Smooth muscle cell (in vitro differentiated cells): ENCODE results near the gene MDC1. TPM values are rescaled to one million over a fixed set of nuclear protein-coding genes. Genes with fewer than 3 reads are reported as not detected.
A peak's percentile ranks its signal among the peaks of the same experiment; 100 is the strongest.

Experiments used
- DNase-seq: peaks from one replicate; lab custom pipeline; 2025; ENCODE audit not compliant: unreplicated experiment; lab: John Stamatoyannopoulos, UW
- H2AFZ ChIP-seq: fragments of 200-600 bp; sonication (generic); 2 replicates; pipeline ENCODE4 v1.6.0; 2016; ENCODE audit warnings: antibody characterized with exemption, low read depth, mild to moderate bottlenecking
- H3F3A ChIP-seq: fragments of 200-600 bp; sonication (generic); 2 replicates; pipeline ENCODE4 v1.6.0; 2017; ENCODE audit warnings: antibody characterized with exemption, low read depth
- H3K27ac ChIP-seq: fragments of 200-600 bp; sonication (generic); 2 replicates; pipeline ENCODE4 v1.5.1; 2016; ENCODE audit warnings: low read depth, mild to moderate bottlenecking
- H3K27me3 ChIP-seq: fragments of 200-600 bp; sonication (generic); 2 replicates; pipeline ENCODE4 v1.6.1; 2016; ENCODE audit warnings: low read depth, mild to moderate bottlenecking
- H3K36me3 ChIP-seq: fragments of 200-600 bp; sonication (generic); 2 replicates; pipeline ENCODE4 v1.5.1; 2016; ENCODE audit warnings: low read depth
- H3K4me1 ChIP-seq: fragments of 200-600 bp; sonication (generic); 2 replicates; pipeline ENCODE4 v1.5.1; 2016; ENCODE audit warnings: low read depth
- H3K4me2 ChIP-seq: fragments of 200-600 bp; sonication (generic); 2 replicates; pipeline ENCODE4 v1.6.0; 2016; ENCODE audit warnings: mild to moderate bottlenecking
- H3K4me3 ChIP-seq: fragments of 200-600 bp; sonication (generic); 2 replicates; pipeline ENCODE4 v1.5.1; 2016; ENCODE audit warnings: mild to moderate bottlenecking
- H3K79me2 ChIP-seq: fragments of 200-600 bp; sonication (generic); 2 replicates; pipeline ENCODE4 v1.6.0; 2016; ENCODE audit warnings: low read depth, mild to moderate bottlenecking
- H3K9ac ChIP-seq: fragments of 200-600 bp; sonication (generic); 2 replicates; pipeline ENCODE4 v1.6.0; 2016; ENCODE audit warnings: low read depth
- H3K9me3 ChIP-seq: fragments of 200-600 bp; sonication (generic); replicated peaks from 2 replicates; pipeline ENCODE4 v1.5.1; 2016; ENCODE audit warnings: low read depth
- H4K20me1 ChIP-seq: fragments of 200-600 bp; sonication (generic); 2 replicates; pipeline ENCODE4 v1.6.0; 2016; ENCODE audit warnings: low read depth
- WGBS: methylation state at CpG from one replicate; pipeline ENCODE4 v1.1.7; 2016; ENCODE audit warnings: low lambda C conversion rate; 5-methylcytosine and 5-hydroxymethylcytosine counted together
- polyA plus RNA-seq: library from polyadenylated mRNA; unstranded; fragments of >200 nt; fragmentation: Nextera tagmentation; extraction: Ambion mirVana; gene quantifications from 2 replicates; pipeline ENCODE4 v1.2.1, GENCODE V29; 2016
- total RNA-seq: library from RNA; depleted of rRNA; stranded (reverse); fragments of >200 nt; gene quantifications from 2 replicates; pipeline ENCODE4 v1.2.3, GENCODE V29; 2014
- TF ChIP-seq, protein P1 (sequence below): fragments of 200-600 bp; sonication (generic); IDR thresholded peaks from 2 replicates; pipeline ENCODE4 v1.5.1; 2017; ENCODE audit warnings: borderline replicate concordance, mild to moderate bottlenecking, antibody characterized with exemption; ENCODE audit not compliant: insufficient read depth, poor library complexity, severe bottlenecking

MDC1 gene
- total and polyA plus RNA-seq, 2 experiments from 2014 or later: 7.0 to 17.1 TPM

DNA sequence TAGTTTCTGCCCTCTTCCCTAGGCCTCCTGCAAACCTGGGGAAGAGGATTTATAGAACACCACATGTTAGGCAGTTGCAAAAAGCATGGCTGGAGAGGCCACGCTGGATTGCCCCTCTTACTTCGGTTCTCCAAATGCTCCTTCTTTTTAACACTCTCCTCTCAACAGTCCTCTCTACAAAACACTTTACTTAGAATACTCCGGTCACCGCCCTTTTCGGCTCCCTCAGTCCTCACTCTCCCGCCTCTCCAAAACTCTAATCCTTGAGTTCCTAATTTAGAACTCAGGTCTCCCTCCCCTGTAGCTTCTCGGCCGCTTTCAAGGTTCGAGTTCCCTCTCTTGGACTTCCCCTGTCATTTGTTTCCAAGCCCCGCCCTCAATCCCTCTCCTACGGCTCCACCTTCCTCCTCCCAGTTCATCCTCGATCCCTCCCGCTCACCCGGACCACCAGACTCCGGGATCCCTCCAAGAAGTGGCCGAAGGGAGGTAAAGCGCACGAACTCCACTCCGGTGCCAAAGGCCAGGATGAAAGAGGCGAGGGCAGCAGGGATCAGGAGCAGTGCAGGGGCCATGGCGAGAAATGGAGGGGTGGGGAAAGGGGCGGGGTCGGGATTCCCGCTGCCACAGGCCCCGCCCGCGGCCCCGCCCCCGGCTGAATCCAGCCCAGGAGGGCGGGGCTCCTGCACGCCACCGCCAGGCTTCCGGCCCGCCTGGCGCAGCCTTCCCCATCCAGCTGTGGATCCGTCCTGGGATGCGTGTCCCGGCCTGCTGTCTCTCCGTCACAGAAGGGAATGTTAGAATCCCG lies 26.5 kb downstream of the MDC1 start, which contains the start of gene NRM:
TSS of gene NRM (minus strand) at position 582 of the 805 bp plus-strand sequence. CDS start at position 572, 10 bp downstream.
- peaks cover 22% of the 10 kb centered on the region for H3K4me1 ChIP-seq
- peaks cover 18% of the 10 kb centered on the region for H3F3A ChIP-seq
- H3K27me3 ChIP-seq: no peaks in the 10 kb centered on the region
- peak within 1 kb of the TSS; percentile 78 for H3K4me2 ChIP-seq
- peak; percentile 75 for DNase-seq
- peak within 1 kb of the TSS; percentile 89 for H3K27ac ChIP-seq
- H4K20me1 ChIP-seq: peaks cover 6% of the 10 kb centered on the region
- peak within 1 kb of the TSS; percentile 64 for H2AFZ ChIP-seq
- peak within 1 kb of the TSS; percentile 56 for H3K9ac ChIP-seq
- 2% methylated on average over 26 of the region's 40 CpGs for WGBS
- no peaks in the 10 kb centered on the region for H3K36me3 ChIP-seq
- H3K9me3 ChIP-seq: no peaks in the 10 kb centered on the region
- TF ChIP-seq, protein P1, sequence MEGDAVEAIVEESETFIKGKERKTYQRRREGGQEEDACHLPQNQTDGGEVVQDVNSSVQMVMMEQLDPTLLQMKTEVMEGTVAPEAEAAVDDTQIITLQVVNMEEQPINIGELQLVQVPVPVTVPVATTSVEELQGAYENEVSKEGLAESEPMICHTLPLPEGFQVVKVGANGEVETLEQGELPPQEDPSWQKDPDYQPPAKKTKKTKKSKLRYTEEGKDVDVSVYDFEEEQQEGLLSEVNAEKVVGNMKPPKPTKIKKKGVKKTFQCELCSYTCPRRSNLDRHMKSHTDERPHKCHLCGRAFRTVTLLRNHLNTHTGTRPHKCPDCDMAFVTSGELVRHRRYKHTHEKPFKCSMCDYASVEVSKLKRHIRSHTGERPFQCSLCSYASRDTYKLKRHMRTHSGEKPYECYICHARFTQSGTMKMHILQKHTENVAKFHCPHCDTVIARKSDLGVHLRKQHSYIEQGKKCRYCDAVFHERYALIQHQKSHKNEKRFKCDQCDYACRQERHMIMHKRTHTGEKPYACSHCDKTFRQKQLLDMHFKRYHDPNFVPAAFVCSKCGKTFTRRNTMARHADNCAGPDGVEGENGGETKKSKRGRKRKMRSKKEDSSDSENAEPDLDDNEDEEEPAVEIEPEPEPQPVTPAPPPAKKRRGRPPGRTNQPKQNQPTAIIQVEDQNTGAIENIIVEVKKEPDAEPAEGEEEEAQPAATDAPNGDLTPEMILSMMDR: no peak
- H3K4me3 ChIP-seq: peak within 1 kb of the TSS; percentile 83
- peaks cover 33% of the 10 kb centered on the region for H3K79me2 ChIP-seq

DNA sequence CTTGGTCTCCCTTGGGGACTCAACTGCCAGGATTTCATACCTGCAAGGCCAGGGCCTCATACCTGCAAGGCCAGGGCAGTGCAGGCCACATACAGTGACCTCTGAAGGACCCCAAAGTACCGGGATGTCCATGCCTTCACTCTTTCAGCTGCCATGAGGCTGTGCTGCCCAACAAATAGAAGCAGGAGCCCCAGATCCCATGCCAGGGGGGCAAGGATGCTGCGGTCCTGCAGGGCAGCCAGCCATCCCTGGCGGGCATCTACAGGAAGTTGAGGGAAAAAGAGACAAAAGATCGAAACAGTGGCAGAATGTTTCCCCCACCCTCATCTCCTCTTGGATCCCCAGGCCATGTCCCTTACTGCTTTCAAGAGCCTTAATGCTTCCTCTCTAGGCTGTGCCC lies 27.1 kb downstream of the MDC1 start:
- TF ChIP-seq, protein P1: no peak
- H3K27ac ChIP-seq: peak overlapping the region; percentile 89
- peak overlapping the region; percentile 83 for H3K4me3 ChIP-seq
- no peaks in the 10 kb centered on the region for H3K9me3 ChIP-seq
- H3K27me3 ChIP-seq: no peaks in the 10 kb centered on the region
- H3K9ac ChIP-seq: peak overlapping the region; percentile 27
- WGBS: 58% methylated on average over 4 of the region's 4 CpGs
- no peak overlapping the region for H2AFZ ChIP-seq
- no peak for DNase-seq
- peaks cover 21% of the 10 kb centered on the region for H3F3A ChIP-seq
- H3K36me3 ChIP-seq: no peaks in the 10 kb centered on the region
- peaks cover 11% of the 10 kb centered on the region for H4K20me1 ChIP-seq
- peaks cover 24% of the 10 kb centered on the region for H3K4me1 ChIP-seq
- H3K4me2 ChIP-seq: peak overlapping the region; percentile 78
- peaks cover 39% of the 10 kb centered on the region for H3K79me2 ChIP-seq

DNA sequence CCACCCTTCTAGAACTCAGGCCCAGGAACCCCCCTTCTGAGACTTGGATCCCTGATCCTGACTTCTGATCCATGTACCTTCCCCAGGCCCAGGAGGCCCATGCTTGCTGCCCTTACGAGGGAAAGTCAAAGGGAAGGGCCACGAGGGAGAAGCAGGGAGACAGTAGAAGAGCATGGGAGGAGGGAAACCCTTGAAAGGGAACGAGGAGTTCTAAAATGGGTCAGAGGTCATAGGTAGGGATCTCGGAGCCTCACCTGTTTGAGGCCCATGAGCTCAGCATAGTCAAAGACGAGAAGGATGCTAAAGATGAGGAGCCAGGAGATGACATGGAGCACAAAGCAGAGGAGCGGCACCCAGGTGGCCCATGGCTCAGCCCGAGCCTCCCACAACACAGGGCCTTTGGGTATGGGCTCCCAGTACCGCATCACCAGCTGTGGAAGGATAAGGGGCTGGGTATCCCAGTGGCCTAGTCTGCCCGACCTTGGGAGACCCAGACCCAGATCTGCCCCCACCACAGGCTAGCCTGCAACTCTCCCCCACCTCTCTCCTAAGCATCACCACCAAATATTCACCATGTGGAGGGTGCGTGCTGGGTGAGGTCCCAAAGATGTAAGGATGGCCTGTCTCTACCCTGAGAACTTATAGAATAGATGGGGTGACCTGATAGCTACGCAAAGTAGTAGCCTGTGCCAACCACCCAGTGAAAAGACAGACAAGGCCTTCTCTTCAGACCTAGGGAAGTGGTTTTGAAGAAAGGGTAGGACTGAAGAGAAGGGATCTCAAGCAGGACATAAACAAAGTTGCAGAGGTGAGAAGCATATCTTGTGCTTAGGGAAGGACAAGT lies 27.8 kb downstream of the MDC1 start:
- H3K4me2 ChIP-seq: peak overlapping the region; percentile 78
- H3K9me3 ChIP-seq: no peaks in the 10 kb centered on the region
- no peaks in the 10 kb centered on the region for H3K27me3 ChIP-seq
- TF ChIP-seq, protein P1: no peak
- H3K36me3 ChIP-seq: no peaks in the 10 kb centered on the region
- no peak for DNase-seq
- H3F3A ChIP-seq: peaks cover 27% of the 10 kb centered on the region
- peaks cover 46% of the 10 kb centered on the region for H3K79me2 ChIP-seq
- peak overlapping the region; percentile 89 for H3K27ac ChIP-seq
- WGBS: 94% methylated on average over 11 of the region's 11 CpGs
- peaks cover 30% of the 10 kb centered on the region for H3K4me1 ChIP-seq
- no peak overlapping the region for H3K4me3 ChIP-seq
- no peak overlapping the region for H3K9ac ChIP-seq
- peaks cover 17% of the 10 kb centered on the region for H4K20me1 ChIP-seq
- H2AFZ ChIP-seq: no peak overlapping the region
